Measurements from ENCODE around the gene GRIK1.

- TF ChIP-seq CTCF (IDR thresholded peaks at IDR 0.05; ENCODE audit: borderline replicate concordance, extremely low read depth, low read length, poor library complexity, severe bottlenecking) (no peak), EZH2 (IDR thresholded peaks at IDR 0.05; ENCODE audit: borderline replicate concordance, low read depth, low read length, severe bottlenecking) (no peak)
Measured at GRCh38 chr21:29658177-29658933, 281.4 kb downstream of the GRIK1 start.
